Neuronal stem cell (in vitro differentiated cells): Measurements from ENCODE around the gene GARS1.

ENCODE experiments used
- DNase-seq: peaks from one replicate; pipeline ENCODE4 v3.0.0-alpha.2; 2013; ENCODE audit warnings: low spot score
- H2AFZ ChIP-seq: one replicate; pipeline ENCODE4 v1.6.1; 2013; ENCODE audit warnings: mild to moderate bottlenecking, low read length, inconsistent platforms
- H2AK5ac ChIP-seq: 2 replicates; pipeline ENCODE4 v1.6.1; 2013; ENCODE audit warnings: low read depth, mild to moderate bottlenecking, inconsistent platforms, low read length, moderate library complexity, mixed read lengths
- H2BK120ac ChIP-seq: 2 replicates; pipeline ENCODE4 v1.6.1; 2013; ENCODE audit warnings: low read depth, mild to moderate bottlenecking, inconsistent platforms, low read length, moderate library complexity, mixed read lengths
- H2BK12ac ChIP-seq: one replicate; pipeline ENCODE4 v1.6.1; 2013; ENCODE audit warnings: low read length, inconsistent platforms
- H2BK15ac ChIP-seq: 2 replicates; pipeline ENCODE4 v1.6.1; 2013; ENCODE audit warnings: mild to moderate bottlenecking, low read length, inconsistent platforms, mixed read lengths
- H2BK5ac ChIP-seq: one replicate; pipeline ENCODE4 v1.6.1; 2013; ENCODE audit warnings: inconsistent platforms, mild to moderate bottlenecking, low read length, moderate library complexity
- H3K14ac ChIP-seq: one replicate; pipeline ENCODE4 v1.6.1; 2013; ENCODE audit warnings: low read length, inconsistent platforms
- H3K18ac ChIP-seq: 2 replicates; pipeline ENCODE4 v1.6.1; 2013; ENCODE audit warnings: low read length, inconsistent platforms
- H3K23ac ChIP-seq: 2 replicates; pipeline ENCODE4 v1.6.1; 2013; ENCODE audit warnings: low read depth, mild to moderate bottlenecking, mixed read lengths, low read length, inconsistent platforms; ENCODE audit not compliant: poor library complexity
- H3K27ac ChIP-seq: replicated peaks from 3 replicates; pipeline ENCODE4 v1.5.1; 2013; ENCODE audit warnings: low read length, inconsistent platforms
- H3K27me3 ChIP-seq, 3 experiments: 2 replicates each; pipeline ENCODE4 v1.6.1; 2013; ENCODE audit warnings: low read length in 3 of 3, mild to moderate bottlenecking in 2 of 3, inconsistent platforms in 1 of 3, low read depth in 1 of 3, mixed read lengths in 1 of 3, moderate library complexity in 1 of 3; ENCODE audit not compliant: control insufficient read depth in 3 of 3, insufficient read depth in 3 of 3
- H3K36me3 ChIP-seq, 2 donors: replicated peaks in 1 of 2; 2 replicates each; pipeline ENCODE4 v1.6.1; 2013; ENCODE audit warnings: low read length in 2 of 2; ENCODE audit not compliant: control insufficient read depth in 2 of 2, insufficient read depth in 2 of 2
- H3K4ac ChIP-seq: 2 replicates; pipeline ENCODE4 v1.6.1; 2013; ENCODE audit warnings: inconsistent platforms, mild to moderate bottlenecking, low read length, moderate library complexity
- H3K4me1 ChIP-seq, 2 donors: 1 replicate in 1 of 2; 2 replicates in 1 of 2; pipeline ENCODE4 v1.6.1; 2013; ENCODE audit warnings: low read length in 2 of 2, low read depth in 1 of 2; ENCODE audit not compliant: control insufficient read depth in 2 of 2, insufficient read depth in 1 of 2
- H3K4me2 ChIP-seq: one replicate; pipeline ENCODE4 v1.6.1; 2013; ENCODE audit warnings: mild to moderate bottlenecking, low read length, inconsistent platforms; ENCODE audit not compliant: insufficient read depth, poor library complexity, severe bottlenecking
- H3K4me3 ChIP-seq, 2 donors: 2 replicates each; pipeline ENCODE4 v1.5.1; 2013; ENCODE audit warnings: low read length in 2 of 2, mild to moderate bottlenecking in 2 of 2, inconsistent platforms in 1 of 2, moderate library complexity in 1 of 2
- H3K79me1 ChIP-seq: one replicate; pipeline ENCODE4 v1.6.1; 2013; ENCODE audit warnings: low read depth, mild to moderate bottlenecking, inconsistent platforms, low read length, moderate library complexity
- H3K9ac ChIP-seq: one replicate; pipeline ENCODE4 v1.6.1; 2013; ENCODE audit warnings: mild to moderate bottlenecking, low read depth, low read length, inconsistent platforms; ENCODE audit not compliant: poor library complexity
- H3K9me3 ChIP-seq, 2 donors: replicated peaks in 1 of 2; 2 replicates each; pipeline versions ENCODE3 to v1.6.1; 2013; ENCODE audit warnings: low read length in 2 of 2, mild to moderate bottlenecking in 2 of 2, inconsistent platforms in 1 of 2, low read depth in 1 of 2, mixed read lengths in 1 of 2, moderate library complexity in 1 of 2; ENCODE audit not compliant: control insufficient read depth in 2 of 2, insufficient read depth in 1 of 2
- H4K8ac ChIP-seq: one replicate; pipeline ENCODE4 v1.6.1; 2013; ENCODE audit warnings: low read depth, mild to moderate bottlenecking, inconsistent platforms, low read length, moderate library complexity
- H4K91ac ChIP-seq: one replicate; pipeline ENCODE4 v1.6.1; 2013; ENCODE audit warnings: low read length, low read depth, mild to moderate bottlenecking, inconsistent platforms; ENCODE audit not compliant: poor library complexity
- WGBS, 2 donors: extraction: QIAGEN DNeasy Blood & Tissue Kit; methylation state at CpG; one replicate each; pipeline ENCODE4 v1.1.7; 2013; ENCODE audit warnings: missing lambda C conversion rate in 2 of 2, mixed read lengths in 1 of 2; ENCODE audit not compliant: insufficient read length in 2 of 2, insufficient replicate concordance in 1 of 2; ENCODE audit errors: extremely low coverage in 2 of 2; 5-methylcytosine and 5-hydroxymethylcytosine counted together

The GARS1 gene

GRCh38 chr7:30654296-30655090 is 59.8 kb downstream of the GARS1 start:
- H3K4me2 ChIP-seq, result no peak overlapping the region
- H3K27ac ChIP-seq, result no peak overlapping the region
- H3K14ac ChIP-seq, result no peak overlapping the region
- no peak overlapping the region for H4K8ac ChIP-seq
- H2BK12ac ChIP-seq, result no peak overlapping the region
- H3K27me3 ChIP-seq, result peaks cover 0 to 9% (median 0%) of the 10 kb centered on the region in 3 experiments
- peaks cover 6% of the 10 kb centered on the region for H3K79me1 ChIP-seq
- H3K18ac ChIP-seq, result no peak overlapping the region
- no peak overlapping the region for H2AK5ac ChIP-seq
- H3K4me1 ChIP-seq, result peaks cover 0 to 8% of the 10 kb centered on the region in 2 donors
- no peak overlapping the region for H2AFZ ChIP-seq
- no peak overlapping the region for H3K4ac ChIP-seq
- no peak overlapping the region for H3K9ac ChIP-seq
- no peaks in the 10 kb centered on the region for H3K9me3 ChIP-seq
- H3K36me3 ChIP-seq, result peaks cover 0 to 6% of the 10 kb centered on the region in 2 donors
- no peak overlapping the region for H4K91ac ChIP-seq
- peak overlapping the region; percentile 43 for H3K23ac ChIP-seq
- no peak overlapping the region for H2BK120ac ChIP-seq
- DNase-seq, result no peak
- no CpG with 5 or more reads among the region's 15 CpGs for WGBS, 2 donors
- peak overlapping the region in 1 of 2 donors; percentile 11 for H3K4me3 ChIP-seq
- H2BK5ac ChIP-seq, result peak overlapping the region; percentile 55
- H2BK15ac ChIP-seq, result no peak overlapping the region

- Histone ChIP-seq H2BK120ac (no peak overlapping the region), H2BK5ac (peak overlapping the region; percentile 92), H3K4me3 (no peak overlapping the region), H3K9me3 (no peaks in the 10 kb centered on the region), H3K9ac (no peak overlapping the region), H3K27me3 (peaks cover 0 to 9% (median 0%) of the 10 kb centered on the region in 3 experiments), H2AFZ (no peak overlapping the region), H4K91ac (no peak overlapping the region), H2AK5ac (peak overlapping the region; percentile 30), H3K36me3 (peaks cover 0 to 6% of the 10 kb centered on the region in 2 donors), H4K8ac (no peak overlapping the region), H3K27ac (no peak overlapping the region), H3K79me1 (peaks cover 6% of the 10 kb centered on the region), H3K18ac (peak overlapping the region; percentile 73), H3K4me1 (peaks cover 0 to 2% of the 10 kb centered on the region in 2 donors), H3K4me2 (no peak overlapping the region), H3K23ac (no peak overlapping the region), H2BK15ac (no peak overlapping the region), H3K4ac (no peak overlapping the region), H3K14ac (no peak overlapping the region), H2BK12ac (peak overlapping the region; percentile 17)
- no peak for DNase-seq
- no CpG with 5 or more reads among the region's 22 CpGs for WGBS, 2 donors
Observed at GRCh38 chr7:30655096-30655970, 60.7 kb downstream of the GARS1 start.

DNA sequence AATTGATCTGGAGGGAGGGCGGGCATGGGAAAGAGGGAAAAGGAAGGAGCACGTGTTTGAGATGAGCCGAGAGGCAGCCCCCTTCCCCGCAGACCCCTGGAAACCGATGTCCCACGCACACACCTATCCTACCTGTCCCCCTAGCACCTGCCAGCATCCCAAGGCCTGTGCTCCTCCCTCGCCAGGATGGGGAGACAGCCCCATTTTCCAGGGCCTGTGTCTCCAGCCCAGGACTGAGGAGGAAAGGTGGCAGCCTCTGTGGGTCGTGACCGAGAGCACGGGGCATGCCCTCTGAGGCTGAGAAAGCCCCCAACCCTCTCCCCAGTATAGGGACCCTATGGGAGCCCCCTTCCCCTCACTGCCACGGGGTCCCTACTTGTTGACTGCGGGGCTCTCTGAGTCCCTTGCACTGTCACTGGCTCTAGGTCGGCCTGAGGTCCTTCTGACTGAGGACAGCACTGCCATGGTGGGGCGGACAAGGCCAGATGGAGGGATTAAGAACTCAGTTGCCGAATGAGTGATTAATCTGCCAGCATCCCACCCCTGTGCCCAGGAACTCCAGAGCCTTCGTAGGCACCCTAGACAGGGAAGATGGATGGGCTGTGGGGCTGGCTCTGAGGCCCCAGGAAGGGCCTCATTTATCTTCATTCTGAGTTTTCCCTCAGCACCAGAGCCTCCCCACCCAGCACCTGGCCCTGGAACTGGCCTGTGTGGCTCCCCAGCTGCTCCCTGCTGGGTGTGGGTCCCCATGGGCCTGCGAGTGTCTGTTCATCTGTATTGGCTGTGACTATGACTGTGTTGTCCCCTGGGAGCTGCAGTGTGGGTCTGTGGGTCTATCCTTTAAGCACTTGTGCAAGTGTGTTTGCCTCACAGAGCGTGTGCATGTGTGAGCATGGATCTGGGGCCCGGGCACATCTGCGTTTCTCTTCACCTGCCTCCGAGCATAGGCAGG is 61.6 kb downstream of the GARS1 start:
- DNase-seq, result no peak
- Histone ChIP-seq H3K9ac (no peak overlapping the region), H2BK15ac (no peak overlapping the region), H4K91ac (no peak overlapping the region), H3K23ac (no peak overlapping the region), H3K36me3 (peaks cover 0 to 6% of the 10 kb centered on the region in 2 donors), H3K4me3 (no peak overlapping the region), H3K14ac (peak overlapping the region; percentile 33), H2BK120ac (no peak overlapping the region), H2AK5ac (no peak overlapping the region), H3K18ac (no peak overlapping the region), H3K4me2 (no peak overlapping the region), H3K79me1 (peaks cover 6% of the 10 kb centered on the region), H2AFZ (no peak overlapping the region), H3K9me3 (no peaks in the 10 kb centered on the region), H2BK12ac (no peak overlapping the region), H3K4me1 (no peaks in the 10 kb centered on the region), H3K27ac (no peak overlapping the region), H3K27me3 (peaks cover 0 to 16% (median 0%) of the 10 kb centered on the region in 3 experiments), H3K4ac (no peak overlapping the region), H4K8ac (no peak overlapping the region), H2BK5ac (peak overlapping the region; percentile 92)
- no CpG with 5 or more reads among the region's 21 CpGs for WGBS, 2 donors
